SK-N-SH treated with all-trans-retinoic acid at 6 μM for 48 hours (cell line): ENCODE data around the gene ADRB1.

Source experiments
- BACH2 ChIP-seq: fragments of 250-450 bp; sonication (Bioruptor Pico); IDR thresholded peaks from 2 replicates; pipeline ENCODE4 v1.9.0; 2021; ENCODE audit warnings: mild to moderate bottlenecking, borderline replicate concordance
- OSR1 ChIP-seq: fragments of 250-450 bp; sonication (Bioruptor Pico); IDR thresholded peaks from 2 replicates; pipeline ENCODE4 v1.8.0; 2022; ENCODE audit warnings: moderate library complexity, mild to moderate bottlenecking, inconsistent platforms
- PPARA ChIP-seq: fragments of 250-450 bp; sonication (Bioruptor Pico); IDR thresholded peaks from 2 replicates; pipeline ENCODE4 v1.5.0; 2020; ENCODE audit warnings: mild to moderate bottlenecking, borderline replicate concordance
- SNAI2 ChIP-seq: fragments of 250-450 bp; sonication (Bioruptor Pico); IDR thresholded peaks from 2 replicates; pipeline ENCODE4 v1.5.0; 2020; ENCODE audit warnings: mild to moderate bottlenecking, moderate library complexity
- TSHZ2 ChIP-seq: fragments of 250-450 bp; sonication (Bioruptor Pico); IDR thresholded peaks from 2 replicates; pipeline ENCODE4 v1.5.0; 2020; ENCODE audit warnings: mild to moderate bottlenecking, moderate library complexity
- ZC3H10 ChIP-seq: fragments of 250-450 bp; sonication (Bioruptor Pico); IDR thresholded peaks from 2 replicates; pipeline ENCODE4 v1.5.1; 2021; ENCODE audit warnings: mild to moderate bottlenecking, moderate library complexity
- ZFP3 ChIP-seq: fragments of 250-450 bp; sonication (Bioruptor Pico); IDR thresholded peaks from 2 replicates; pipeline ENCODE4 v1.5.0; 2020; ENCODE audit warnings: mild to moderate bottlenecking, moderate library complexity
- ZFP30 ChIP-seq: fragments of 450-650 bp; formaldehyde crosslinking; IDR thresholded peaks from 2 replicates; pipeline ENCODE4 v1.5.0; 2022; ENCODE audit warnings: mild to moderate bottlenecking, moderate library complexity
- ZNF565 ChIP-seq: fragments of 450-650 bp; formaldehyde crosslinking; conservative IDR thresholded peaks from 2 replicates; pipeline ENCODE4 v1.5.0; 2020; ENCODE audit warnings: low read depth, mild to moderate bottlenecking, moderate library complexity
- TF ChIP-seq, protein P1 (sequence below): fragments of 250-450 bp; sonication (Bioruptor Pico); IDR thresholded peaks from 2 replicates; pipeline ENCODE4 v1.8.0; 2020; ENCODE audit warnings: mild to moderate bottlenecking, moderate library complexity, borderline replicate concordance

- TF ChIP-seq OSR1 (CRISPR knock-in tag) (no peak), ZNF565 (no peak), BACH2 (no peak), PPARA (CRISPR knock-in tag) (no peak), ZFP30 (CRISPR knock-in tag) (no peak), TSHZ2 (CRISPR knock-in tag) (no peak), SNAI2 (CRISPR knock-in tag) (no peak), ZC3H10 (CRISPR knock-in tag) (no peak), ZFP3 (no peak)
- TF ChIP-seq, protein P1, sequence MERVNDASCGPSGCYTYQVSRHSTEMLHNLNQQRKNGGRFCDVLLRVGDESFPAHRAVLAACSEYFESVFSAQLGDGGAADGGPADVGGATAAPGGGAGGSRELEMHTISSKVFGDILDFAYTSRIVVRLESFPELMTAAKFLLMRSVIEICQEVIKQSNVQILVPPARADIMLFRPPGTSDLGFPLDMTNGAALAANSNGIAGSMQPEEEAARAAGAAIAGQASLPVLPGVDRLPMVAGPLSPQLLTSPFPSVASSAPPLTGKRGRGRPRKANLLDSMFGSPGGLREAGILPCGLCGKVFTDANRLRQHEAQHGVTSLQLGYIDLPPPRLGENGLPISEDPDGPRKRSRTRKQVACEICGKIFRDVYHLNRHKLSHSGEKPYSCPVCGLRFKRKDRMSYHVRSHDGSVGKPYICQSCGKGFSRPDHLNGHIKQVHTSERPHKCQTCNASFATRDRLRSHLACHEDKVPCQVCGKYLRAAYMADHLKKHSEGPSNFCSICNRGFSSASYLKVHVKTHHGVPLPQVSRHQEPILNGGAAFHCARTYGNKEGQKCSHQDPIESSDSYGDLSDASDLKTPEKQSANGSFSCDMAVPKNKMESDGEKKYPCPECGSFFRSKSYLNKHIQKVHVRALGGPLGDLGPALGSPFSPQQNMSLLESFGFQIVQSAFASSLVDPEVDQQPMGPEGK (CRISPR knock-in tag): no peak
Observed at GRCh38 chr10:114084215-114084614, 40.5 kb downstream of the ADRB1 start.
